SK-N-SH (cell line): ENCODE measurements around the gene EGF. TPM values are rescaled to one million over a fixed set of nuclear protein-coding genes. Genes with fewer than 3 reads are reported as not detected.

Experiments
- CTCF ChIA-PET: fragments of 300-600, 350-600 bp; formaldehyde crosslinking; extraction: SDS; loops from one replicate; lab custom pipeline; 2021; lab: Yijun Ruan, JAX
- POLR2A ChIA-PET: fragments of 350-600 bp; sonication (Branson Sonifier 250); formaldehyde crosslinking; extraction: SDS; loops from one replicate; lab custom pipeline; 2020; ENCODE audit warnings: antibody characterized with exemption, inconsistent platforms; lab: Yijun Ruan, JAX
- DNase-seq: peaks from one replicate; pipeline ENCODE4 v3.0.0; 2012
- H2AFZ ChIP-seq: fragments of 200-600 bp; sonication (generic); 2 replicates; pipeline ENCODE4 v1.8.1; 2016; ENCODE audit warnings: antibody characterized with exemption, mild to moderate bottlenecking, low read depth
- H3F3A ChIP-seq: fragments of 200-600 bp; sonication (generic); replicated peaks from 2 replicates; pipeline ENCODE3; 2016; ENCODE audit warnings: antibody characterized with exemption, mild to moderate bottlenecking; ENCODE audit not compliant: insufficient read depth
- H3K27ac ChIP-seq, 2 experiments: fragments of 200-500 bp in 1 of 2; fragments of 200-600 bp in 1 of 2; sonication (Bioruptor generic) in 1 of 2; sonication (generic), shearing (Covaris generic) in 1 of 2; 2 replicates each; pipeline versions ENCODE4 v1.5.1 to v1.6.1; 2014 to 2016; ENCODE audit warnings: low read depth in 2 of 2, inconsistent platforms in 1 of 2, low read length in 1 of 2, mild to moderate bottlenecking in 1 of 2, mixed read lengths in 1 of 2
- H3K27me3 ChIP-seq: fragments of 200-600 bp; sonication (generic), shearing (Covaris generic); 2 replicates; pipeline ENCODE4 v1.6.1; 2016; ENCODE audit warnings: mixed run types; ENCODE audit not compliant: insufficient read depth
- H3K36me3 ChIP-seq, 2 experiments: fragments of 200-500 bp in 1 of 2; fragments of 200-600 bp in 1 of 2; sonication (Bioruptor generic) in 1 of 2; sonication (generic) in 1 of 2; replicated peaks in 1 of 2; 2 replicates each; pipeline versions ENCODE3 to v1.5.1; 2014 to 2016; ENCODE audit warnings: low read length in 1 of 2, mild to moderate bottlenecking in 1 of 2; ENCODE audit not compliant: insufficient read depth in 2 of 2, control insufficient read depth in 1 of 2
- H3K4me1 ChIP-seq, 2 experiments: fragments of 200-500 bp in 1 of 2; fragments of 200-600 bp in 1 of 2; sonication (Bioruptor generic) in 1 of 2; sonication (generic), shearing (Covaris generic) in 1 of 2; 2 replicates each; pipeline versions ENCODE4 v1.5.1 to v1.6.1; 2014 to 2016; ENCODE audit warnings: low read depth in 1 of 2, low read length in 1 of 2, mixed run types in 1 of 2; ENCODE audit not compliant: insufficient read depth in 2 of 2, control insufficient read depth in 1 of 2
- H3K4me2 ChIP-seq: fragments of 200-600 bp; sonication (generic), shearing (Covaris generic); 2 replicates; pipeline ENCODE4 v1.6.1; 2017; ENCODE audit warnings: mixed run types
- H3K4me3 ChIP-seq, 2 experiments: fragments of 200-500 bp in 1 of 2; fragments of 200-600 bp in 1 of 2; sonication (Bioruptor generic) in 1 of 2; sonication (generic), shearing (Covaris generic) in 1 of 2; 2 replicates each; pipeline versions ENCODE4 v1.5.1 to v1.8.1; 2014 to 2016; ENCODE audit warnings: low read depth in 2 of 2, inconsistent platforms in 1 of 2, low read length in 1 of 2, mild to moderate bottlenecking in 1 of 2, mixed read lengths in 1 of 2, moderate library complexity in 1 of 2
- H3K79me2 ChIP-seq: fragments of 200-600 bp; sonication (generic); 2 replicates; pipeline ENCODE4 v1.8.1; 2017; ENCODE audit warnings: mild to moderate bottlenecking; ENCODE audit not compliant: insufficient read depth
- H3K9ac ChIP-seq: fragments of 200-600 bp; sonication (generic); 2 replicates; pipeline ENCODE4 v1.6.1; 2017; ENCODE audit warnings: mixed run types
- H3K9me2 ChIP-seq: fragments of 200-600 bp; sonication (generic); 2 replicates; pipeline ENCODE4 v1.6.1; 2017; ENCODE audit warnings: mixed run types
- H3K9me3 ChIP-seq: fragments of 200-600 bp; sonication (generic); 2 replicates; pipeline ENCODE4 v1.6.1; 2017; ENCODE audit warnings: mixed run types, mild to moderate bottlenecking, moderate library complexity
- H4K20me1 ChIP-seq: fragments of 200-600 bp; sonication (generic); 2 replicates; pipeline ENCODE4 v1.6.1; 2017; ENCODE audit warnings: mild to moderate bottlenecking, mixed run types; ENCODE audit not compliant: insufficient read depth
- FOSL2 ChIP-seq: IDR thresholded peaks from 2 replicates; pipeline ENCODE4 v1.4.0; 2012; ENCODE audit warnings: low read depth, mild to moderate bottlenecking, moderate library complexity, borderline replicate concordance
- FOXM1 ChIP-seq: IDR thresholded peaks from 2 replicates; pipeline ENCODE4 v1.4.0; 2012; ENCODE audit warnings: low read depth, mild to moderate bottlenecking
- GATA2 ChIP-seq: sonication (generic); formaldehyde crosslinking; IDR thresholded peaks from 2 replicates; pipeline ENCODE4 v1.5.0; 2020; ENCODE audit warnings: mild to moderate bottlenecking, missing genetic modification reagents
- JUND ChIP-seq: IDR thresholded peaks from 2 replicates; pipeline ENCODE4 v1.4.0; 2012
- MEF2A ChIP-seq: IDR thresholded peaks from 2 replicates; pipeline ENCODE4 v1.4.0; 2012; ENCODE audit warnings: low read depth, borderline replicate concordance
- SIN3A ChIP-seq: IDR thresholded peaks from 2 replicates; pipeline ENCODE4 v1.6.1; 2012; ENCODE audit warnings: low read depth, mild to moderate bottlenecking, low read length, moderate library complexity, borderline replicate concordance
- TCF12 ChIP-seq: IDR thresholded peaks from 2 replicates; pipeline ENCODE4 v1.4.0; 2012
- WGBS: methylation state at CpG from one replicate; pipeline ENCODE4 v1.1.6; 2017; ENCODE audit warnings: low lambda C conversion rate; 5-methylcytosine and 5-hydroxymethylcytosine counted together
- polyA plus RNA-seq, 3 experiments: library from polyadenylated mRNA; depleted of rRNA; stranded (reverse); fragments of >200 nt; gene quantifications; 2 replicates each; pipeline ENCODE4 v1.2.3, GENCODE V29; 2012
- TF ChIP-seq, protein P1 (sequence below): IDR thresholded peaks from 2 replicates; pipeline ENCODE4; 2012
- TF ChIP-seq, protein P2 (sequence below): fragments of 150-350 bp; IDR thresholded peaks from 2 replicates; pipeline ENCODE4 v1.6.1; 2016; ENCODE audit warnings: mild to moderate bottlenecking, low read depth, low read length
- TF ChIP-seq, protein P3 (sequence below): IDR thresholded peaks from 2 replicates; pipeline ENCODE4 v1.4.0; 2012; ENCODE audit warnings: low read depth
- TF ChIP-seq, protein P4 (sequence below): IDR thresholded peaks from 2 replicates; pipeline ENCODE4 v1.6.1; 2012; ENCODE audit warnings: mild to moderate bottlenecking, low read depth, low read length, moderate library complexity

Gene EGF
- polyA plus RNA-seq, 1 of the 3 experiments (the other 2 are of a cell fraction): 0.89 TPM

DNA sequence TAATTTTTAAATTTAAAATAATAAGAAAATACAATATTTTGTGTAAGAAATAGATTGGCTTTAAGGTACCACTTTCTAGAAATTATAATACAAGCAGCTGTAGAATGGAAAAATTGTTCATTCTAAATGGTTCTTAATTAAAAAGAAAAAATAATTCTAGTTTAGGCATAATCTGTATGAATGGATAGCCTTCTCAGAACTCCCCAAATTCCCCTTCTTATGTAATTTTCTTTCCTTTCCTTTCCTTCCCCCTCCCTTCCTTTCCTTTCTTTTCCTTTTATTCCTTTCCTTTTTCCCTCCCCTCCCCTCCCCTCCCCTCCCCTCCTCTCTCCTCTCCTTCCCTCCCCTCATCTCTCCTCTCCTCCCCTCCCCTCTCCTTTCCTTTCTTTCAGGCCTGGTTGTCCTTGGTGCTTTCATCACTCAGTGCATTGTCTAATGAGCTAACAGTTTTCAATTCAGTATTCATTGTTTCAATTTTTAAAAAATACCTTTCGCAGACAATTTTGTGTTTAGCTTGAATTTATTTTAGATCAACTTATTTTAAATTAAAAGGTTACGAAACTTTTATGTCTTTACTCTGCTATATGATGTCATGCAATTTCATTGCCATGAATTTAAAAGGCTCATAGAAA lies 35.9 kb upstream of the EGF start:
- no peak for TF ChIP-seq FOXM1
- no peak for TF ChIP-seq GATA2 (CRISPR knock-in tag)
- TF ChIP-seq, protein P1, sequence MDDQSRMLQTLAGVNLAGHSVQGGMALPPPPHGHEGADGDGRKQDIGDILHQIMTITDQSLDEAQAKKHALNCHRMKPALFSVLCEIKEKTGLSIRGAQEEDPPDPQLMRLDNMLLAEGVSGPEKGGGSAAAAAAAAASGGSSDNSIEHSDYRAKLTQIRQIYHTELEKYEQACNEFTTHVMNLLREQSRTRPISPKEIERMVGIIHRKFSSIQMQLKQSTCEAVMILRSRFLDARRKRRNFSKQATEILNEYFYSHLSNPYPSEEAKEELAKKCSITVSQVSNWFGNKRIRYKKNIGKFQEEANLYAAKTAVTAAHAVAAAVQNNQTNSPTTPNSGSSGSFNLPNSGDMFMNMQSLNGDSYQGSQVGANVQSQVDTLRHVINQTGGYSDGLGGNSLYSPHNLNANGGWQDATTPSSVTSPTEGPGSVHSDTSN: no peak
- TF ChIP-seq TCF12: no peak
- no peak for TF ChIP-seq FOSL2
- no peak for TF ChIP-seq MEF2A
- TF ChIP-seq, all 33 proteins: peak for 0
- ChIA-PET POLR2A (no interaction called here), CTCF (interaction anchor here (0.6 to 1.7 kb wide), 3 partner anchors 13 to 50 kb away, joined by 3 to 4 read pairs (median 3); no protein-coding TSS in a partner anchor)
- H3K79me2 ChIP-seq: no peaks in the 10 kb centered on the region
- H3K4me1 ChIP-seq: no peaks in the 10 kb centered on the region
- H2AFZ ChIP-seq: no peak overlapping the region
- peaks cover 11% of the 10 kb centered on the region; the same call in 1 of the 2 replicates for H3K27me3 ChIP-seq
- H3K4me2 ChIP-seq: no peak overlapping the region
- H3K9me3 ChIP-seq: no peaks in the 10 kb centered on the region
- H3K4me3 ChIP-seq: no peak overlapping the region
- no peak for DNase-seq
- no peaks in the 10 kb centered on the region for H4K20me1 ChIP-seq
- H3K9me2 ChIP-seq: no peaks in the 10 kb centered on the region
- H3K27ac ChIP-seq: no peak overlapping the region
- no peak overlapping the region for H3K9ac ChIP-seq
- H3F3A ChIP-seq: no peaks in the 10 kb centered on the region
- H3K36me3 ChIP-seq: no peaks in the 10 kb centered on the region
- WGBS: 13% methylated on average over 2 of the region's 2 CpGs

GRCh38 chr4:109877400-109877799 lies 35.3 kb upstream of the EGF start:
- H3K9me2 ChIP-seq: no peaks in the 10 kb centered on the region
- H2AFZ ChIP-seq: no peak overlapping the region
- TF ChIP-seq MEF2A (no peak), SIN3A (no peak), JUND (no peak)
- TF ChIP-seq, protein P2, sequence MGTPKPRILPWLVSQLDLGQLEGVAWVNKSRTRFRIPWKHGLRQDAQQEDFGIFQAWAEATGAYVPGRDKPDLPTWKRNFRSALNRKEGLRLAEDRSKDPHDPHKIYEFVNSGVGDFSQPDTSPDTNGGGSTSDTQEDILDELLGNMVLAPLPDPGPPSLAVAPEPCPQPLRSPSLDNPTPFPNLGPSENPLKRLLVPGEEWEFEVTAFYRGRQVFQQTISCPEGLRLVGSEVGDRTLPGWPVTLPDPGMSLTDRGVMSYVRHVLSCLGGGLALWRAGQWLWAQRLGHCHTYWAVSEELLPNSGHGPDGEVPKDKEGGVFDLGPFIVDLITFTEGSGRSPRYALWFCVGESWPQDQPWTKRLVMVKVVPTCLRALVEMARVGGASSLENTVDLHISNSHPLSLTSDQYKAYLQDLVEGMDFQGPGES: no peak
- TF ChIP-seq, protein P3, sequence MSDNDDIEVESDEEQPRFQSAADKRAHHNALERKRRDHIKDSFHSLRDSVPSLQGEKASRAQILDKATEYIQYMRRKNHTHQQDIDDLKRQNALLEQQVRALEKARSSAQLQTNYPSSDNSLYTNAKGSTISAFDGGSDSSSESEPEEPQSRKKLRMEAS: no peak
- TF ChIP-seq, protein P4, sequence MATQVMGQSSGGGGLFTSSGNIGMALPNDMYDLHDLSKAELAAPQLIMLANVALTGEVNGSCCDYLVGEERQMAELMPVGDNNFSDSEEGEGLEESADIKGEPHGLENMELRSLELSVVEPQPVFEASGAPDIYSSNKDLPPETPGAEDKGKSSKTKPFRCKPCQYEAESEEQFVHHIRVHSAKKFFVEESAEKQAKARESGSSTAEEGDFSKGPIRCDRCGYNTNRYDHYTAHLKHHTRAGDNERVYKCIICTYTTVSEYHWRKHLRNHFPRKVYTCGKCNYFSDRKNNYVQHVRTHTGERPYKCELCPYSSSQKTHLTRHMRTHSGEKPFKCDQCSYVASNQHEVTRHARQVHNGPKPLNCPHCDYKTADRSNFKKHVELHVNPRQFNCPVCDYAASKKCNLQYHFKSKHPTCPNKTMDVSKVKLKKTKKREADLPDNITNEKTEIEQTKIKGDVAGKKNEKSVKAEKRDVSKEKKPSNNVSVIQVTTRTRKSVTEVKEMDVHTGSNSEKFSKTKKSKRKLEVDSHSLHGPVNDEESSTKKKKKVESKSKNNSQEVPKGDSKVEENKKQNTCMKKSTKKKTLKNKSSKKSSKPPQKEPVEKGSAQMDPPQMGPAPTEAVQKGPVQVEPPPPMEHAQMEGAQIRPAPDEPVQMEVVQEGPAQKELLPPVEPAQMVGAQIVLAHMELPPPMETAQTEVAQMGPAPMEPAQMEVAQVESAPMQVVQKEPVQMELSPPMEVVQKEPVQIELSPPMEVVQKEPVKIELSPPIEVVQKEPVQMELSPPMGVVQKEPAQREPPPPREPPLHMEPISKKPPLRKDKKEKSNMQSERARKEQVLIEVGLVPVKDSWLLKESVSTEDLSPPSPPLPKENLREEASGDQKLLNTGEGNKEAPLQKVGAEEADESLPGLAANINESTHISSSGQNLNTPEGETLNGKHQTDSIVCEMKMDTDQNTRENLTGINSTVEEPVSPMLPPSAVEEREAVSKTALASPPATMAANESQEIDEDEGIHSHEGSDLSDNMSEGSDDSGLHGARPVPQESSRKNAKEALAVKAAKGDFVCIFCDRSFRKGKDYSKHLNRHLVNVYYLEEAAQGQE: no peak
- no peak for DNase-seq
- no peak overlapping the region for H3K27ac ChIP-seq
- POLR2A ChIA-PET: no interaction called here
- 6% methylated on average over 3 of the region's 3 CpGs for WGBS
- peaks cover 11% of the 10 kb centered on the region; the same call in 1 of the 2 replicates for H3K27me3 ChIP-seq
- H3K4me1 ChIP-seq: no peaks in the 10 kb centered on the region
- H3K9ac ChIP-seq: no peak overlapping the region
- H3K4me2 ChIP-seq: no peak overlapping the region
- CTCF ChIA-PET: interaction anchor here (0.6 to 1.7 kb wide), 4 partner anchors 14 to 174 kb away, joined by 3 to 4 read pairs (median 3); partner anchors contain the start of gene CASP6
- H3K4me3 ChIP-seq: no peak overlapping the region
- no peaks in the 10 kb centered on the region for H3K9me3 ChIP-seq
- no peaks in the 10 kb centered on the region for H4K20me1 ChIP-seq
- no peaks in the 10 kb centered on the region for H3K36me3 ChIP-seq
- H3F3A ChIP-seq: no peaks in the 10 kb centered on the region
- H3K79me2 ChIP-seq: no peaks in the 10 kb centered on the region
